SK-N-SH (cell line): ENCODE data around the gene NUS1. TPM values are rescaled to one million over a fixed set of nuclear protein-coding genes. Genes with fewer than 3 reads are reported as not detected.

Experiments used
- CTCF ChIA-PET: fragments of 300-600, 350-600 bp; formaldehyde crosslinking; extraction: SDS; loops from one replicate; lab custom pipeline; 2021; lab: Yijun Ruan, JAX
- POLR2A ChIA-PET: fragments of 350-600 bp; sonication (Branson Sonifier 250); formaldehyde crosslinking; extraction: SDS; loops from one replicate; lab custom pipeline; 2020; ENCODE audit warnings: antibody characterized with exemption, inconsistent platforms; lab: Yijun Ruan, JAX
- DNase-seq: peaks from one replicate; pipeline ENCODE4 v3.0.0; 2012
- H2AFZ ChIP-seq: fragments of 200-600 bp; sonication (generic); 2 replicates; pipeline ENCODE4 v1.8.1; 2016; ENCODE audit warnings: antibody characterized with exemption, mild to moderate bottlenecking, low read depth
- H3F3A ChIP-seq: fragments of 200-600 bp; sonication (generic); replicated peaks from 2 replicates; pipeline ENCODE3; 2016; ENCODE audit warnings: antibody characterized with exemption, mild to moderate bottlenecking; ENCODE audit not compliant: insufficient read depth
- H3K27ac ChIP-seq, 2 experiments: fragments of 200-500 bp in 1 of 2; fragments of 200-600 bp in 1 of 2; sonication (Bioruptor generic) in 1 of 2; sonication (generic), shearing (Covaris generic) in 1 of 2; 2 replicates each; pipeline versions ENCODE4 v1.5.1 to v1.6.1; 2014 to 2016; ENCODE audit warnings: low read depth in 2 of 2, inconsistent platforms in 1 of 2, low read length in 1 of 2, mild to moderate bottlenecking in 1 of 2, mixed read lengths in 1 of 2
- H3K27me3 ChIP-seq: fragments of 200-600 bp; sonication (generic), shearing (Covaris generic); 2 replicates; pipeline ENCODE4 v1.6.1; 2016; ENCODE audit warnings: mixed run types; ENCODE audit not compliant: insufficient read depth
- H3K36me3 ChIP-seq, 2 experiments: fragments of 200-500 bp in 1 of 2; fragments of 200-600 bp in 1 of 2; sonication (Bioruptor generic) in 1 of 2; sonication (generic) in 1 of 2; replicated peaks in 1 of 2; 2 replicates each; pipeline versions ENCODE3 to v1.5.1; 2014 to 2016; ENCODE audit warnings: low read length in 1 of 2, mild to moderate bottlenecking in 1 of 2; ENCODE audit not compliant: insufficient read depth in 2 of 2, control insufficient read depth in 1 of 2
- H3K4me1 ChIP-seq, 2 experiments: fragments of 200-500 bp in 1 of 2; fragments of 200-600 bp in 1 of 2; sonication (Bioruptor generic) in 1 of 2; sonication (generic), shearing (Covaris generic) in 1 of 2; 2 replicates each; pipeline versions ENCODE4 v1.5.1 to v1.6.1; 2014 to 2016; ENCODE audit warnings: low read depth in 1 of 2, low read length in 1 of 2, mixed run types in 1 of 2; ENCODE audit not compliant: insufficient read depth in 2 of 2, control insufficient read depth in 1 of 2
- H3K4me2 ChIP-seq: fragments of 200-600 bp; sonication (generic), shearing (Covaris generic); 2 replicates; pipeline ENCODE4 v1.6.1; 2017; ENCODE audit warnings: mixed run types
- H3K4me3 ChIP-seq, 2 experiments: fragments of 200-500 bp in 1 of 2; fragments of 200-600 bp in 1 of 2; sonication (Bioruptor generic) in 1 of 2; sonication (generic), shearing (Covaris generic) in 1 of 2; 2 replicates each; pipeline versions ENCODE4 v1.5.1 to v1.8.1; 2014 to 2016; ENCODE audit warnings: low read depth in 2 of 2, inconsistent platforms in 1 of 2, low read length in 1 of 2, mild to moderate bottlenecking in 1 of 2, mixed read lengths in 1 of 2, moderate library complexity in 1 of 2
- H3K79me2 ChIP-seq: fragments of 200-600 bp; sonication (generic); 2 replicates; pipeline ENCODE4 v1.8.1; 2017; ENCODE audit warnings: mild to moderate bottlenecking; ENCODE audit not compliant: insufficient read depth
- H3K9ac ChIP-seq: fragments of 200-600 bp; sonication (generic); 2 replicates; pipeline ENCODE4 v1.6.1; 2017; ENCODE audit warnings: mixed run types
- H3K9me2 ChIP-seq: fragments of 200-600 bp; sonication (generic); 2 replicates; pipeline ENCODE4 v1.6.1; 2017; ENCODE audit warnings: mixed run types
- H3K9me3 ChIP-seq: fragments of 200-600 bp; sonication (generic); 2 replicates; pipeline ENCODE4 v1.6.1; 2017; ENCODE audit warnings: mixed run types, mild to moderate bottlenecking, moderate library complexity
- H4K20me1 ChIP-seq: fragments of 200-600 bp; sonication (generic); 2 replicates; pipeline ENCODE4 v1.6.1; 2017; ENCODE audit warnings: mild to moderate bottlenecking, mixed run types; ENCODE audit not compliant: insufficient read depth
- CHD2 ChIP-seq: fragments of 150-350 bp; IDR thresholded peaks from 2 replicates; pipeline ENCODE4 v1.6.1; 2018; ENCODE audit warnings: low read length; ENCODE audit not compliant: partially characterized antibody
- EZH2phosphoT487 ChIP-seq: fragments of 200-600 bp; sonication (generic); IDR thresholded peaks from 2 replicates; pipeline ENCODE4 v1.6.1; 2017; ENCODE audit warnings: low read depth, mixed run types, mild to moderate bottlenecking, antibody characterized with exemption, moderate library complexity, borderline replicate concordance
- FOSL2 ChIP-seq: IDR thresholded peaks from 2 replicates; pipeline ENCODE4 v1.4.0; 2012; ENCODE audit warnings: low read depth, mild to moderate bottlenecking, moderate library complexity, borderline replicate concordance
- FOXJ3 ChIP-seq: sonication (generic); formaldehyde crosslinking; IDR thresholded peaks from 2 replicates; pipeline ENCODE4 v1.5.1; 2020; ENCODE audit warnings: mild to moderate bottlenecking, missing genetic modification reagents
- GABPA ChIP-seq: IDR thresholded peaks from 2 replicates; pipeline ENCODE4 v1.4.0; 2012; ENCODE audit warnings: low read depth, mild to moderate bottlenecking
- GATA2 ChIP-seq: sonication (generic); formaldehyde crosslinking; IDR thresholded peaks from 2 replicates; pipeline ENCODE4 v1.5.0; 2020; ENCODE audit warnings: mild to moderate bottlenecking, missing genetic modification reagents
- IRF3 ChIP-seq: fragments of 150-350 bp; IDR thresholded peaks from 2 replicates; pipeline ENCODE4 v1.6.1; 2016; ENCODE audit warnings: mild to moderate bottlenecking, low read depth, low read length
- JUND ChIP-seq: IDR thresholded peaks from 2 replicates; pipeline ENCODE4 v1.4.0; 2012
- MAX ChIP-seq: IDR thresholded peaks from 2 replicates; pipeline ENCODE4 v1.4.0; 2012; ENCODE audit warnings: low read depth
- MEF2A ChIP-seq: IDR thresholded peaks from 2 replicates; pipeline ENCODE4 v1.4.0; 2012; ENCODE audit warnings: low read depth, borderline replicate concordance
- MXI1 ChIP-seq: IDR thresholded peaks from 2 replicates; pipeline ENCODE4 v1.6.1; 2012; ENCODE audit warnings: mild to moderate bottlenecking, low read depth, low read length, improper control_type of control experiment
- PBX3 ChIP-seq: IDR thresholded peaks from 2 replicates; pipeline ENCODE4; 2012
- POLR2AphosphoS5 ChIP-seq: IDR thresholded peaks from 2 replicates; pipeline ENCODE4 v1.6.1; 2012; ENCODE audit warnings: low read depth, low read length
- RAD21 ChIP-seq: IDR thresholded peaks from 2 replicates; pipeline ENCODE4 v1.6.1; 2012; ENCODE audit warnings: mild to moderate bottlenecking, low read length
- RCOR1 ChIP-seq: fragments of 150-350 bp; IDR thresholded peaks from 2 replicates; pipeline ENCODE4 v1.6.1; 2017; ENCODE audit warnings: antibody characterized with exemption, low read length
- REST ChIP-seq: IDR thresholded peaks from 2 replicates; pipeline ENCODE4 v1.6.1; 2012; ENCODE audit warnings: mild to moderate bottlenecking, low read depth, low read length, moderate library complexity
- SIN3A ChIP-seq: IDR thresholded peaks from 2 replicates; pipeline ENCODE4 v1.6.1; 2012; ENCODE audit warnings: low read depth, mild to moderate bottlenecking, low read length, moderate library complexity, borderline replicate concordance
- SMC3 ChIP-seq: IDR thresholded peaks from 2 replicates; pipeline ENCODE4 v1.6.1; 2012; ENCODE audit warnings: low read depth, low read length, improper control_type of control experiment
- TAF1 ChIP-seq: IDR thresholded peaks from 2 replicates; pipeline ENCODE4 v1.6.1; 2012; ENCODE audit warnings: low read depth, mild to moderate bottlenecking, low read length, moderate library complexity, borderline replicate concordance
- TCF12 ChIP-seq: IDR thresholded peaks from 2 replicates; pipeline ENCODE4 v1.4.0; 2012
- WGBS: methylation state at CpG from one replicate; pipeline ENCODE4 v1.1.6; 2017; ENCODE audit warnings: low lambda C conversion rate; 5-methylcytosine and 5-hydroxymethylcytosine counted together
- polyA plus RNA-seq, 3 experiments: library from polyadenylated mRNA; depleted of rRNA; stranded (reverse); fragments of >200 nt; gene quantifications; 2 replicates each; pipeline ENCODE4 v1.2.3, GENCODE V29; 2012

The NUS1 gene
- polyA plus RNA-seq, 1 of the 3 experiments (the other 2 are of a cell fraction): 8.9 TPM

- TF ChIP-seq IRF3 (no peak), JUND (no peak), TAF1 (no peak), SMC3 (no peak), EZH2phosphoT487 (no peak), MEF2A (no peak), CHD2 (no peak), MAX (no peak), POLR2AphosphoS5 (no peak), RAD21 (no peak), FOXJ3 (CRISPR knock-in tag) (no peak), MXI1 (no peak), FOSL2 (no peak), PBX3 (no peak), REST (no peak), RCOR1 (no peak), SIN3A (no peak), TCF12 (no peak), GATA2 (CRISPR knock-in tag) (no peak), GABPA (no peak)
- Histone ChIP-seq H3K9me2 (no peaks in the 10 kb centered on the region), H4K20me1 (peaks cover 60% of the 10 kb centered on the region), H3F3A (no peaks in the 10 kb centered on the region), H3K36me3 (peaks cover 2 to 9% of the 10 kb centered on the region in 2 experiments), H3K9ac (no peak overlapping the region), H3K9me3 (no peaks in the 10 kb centered on the region), H2AFZ (no peak overlapping the region), H3K79me2 (peaks cover 69% of the 10 kb centered on the region), H3K27me3 (no peaks in the 10 kb centered on the region), H3K4me1 (peaks cover 0 to 12% of the 10 kb centered on the region in 2 experiments; a peak in 2 of 4 replicates), H3K4me3 (no peak overlapping the region), H3K27ac (no peak overlapping the region), H3K4me2 (no peak overlapping the region; the same call in 1 of the 2 replicates)
- 76% methylated on average over 5 of the region's 5 CpGs for WGBS
- ChIA-PET CTCF (no interaction called here), POLR2A (no interaction called here)
- DNase-seq: no peak
These were observed 2.4 kb downstream of the NUS1 start for GRCh38 chr6:117677553-117678141.
